Breast epithelium (tissue), 3 donors: Measurements from ENCODE around the gene AMBP.

Experiments used
- CTCF ChIP-seq, 3 donors: fragments of 450-650 bp; IDR thresholded peaks; one replicate each; pipeline ENCODE4 v1.5.1; 2016 to 2017; ENCODE audit warnings: antibody characterized with exemption in 3 of 3, mild to moderate bottlenecking in 3 of 3, moderate library complexity in 3 of 3
- POLR2A ChIP-seq: fragments of 450-650 bp; IDR thresholded peaks from one replicate; pipeline ENCODE4 v1.6.1; 2016; ENCODE audit warnings: antibody characterized with exemption, mild to moderate bottlenecking, moderate library complexity
- POLR2AphosphoS5 ChIP-seq, 3 donors: sonication (generic); formaldehyde crosslinking; IDR thresholded peaks; one replicate each; pipeline ENCODE4 v1.6.1; 2017; ENCODE audit warnings: antibody characterized with exemption in 3 of 3

GRCh38 chr9:114100536-114100935, 22.4 kb upstream of the AMBP start:
- TF ChIP-seq POLR2A = no peak
- no peak for TF ChIP-seq POLR2AphosphoS5 (IDR thresholded peaks at IDR 0.05)
- TF ChIP-seq CTCF (IDR thresholded peaks at IDR 0.05) = no peak
